ENCODE data around the gene REEP5. TPM values are rescaled to one million over a fixed set of nuclear protein-coding genes. Genes with fewer than 3 reads are reported as not detected.
A peak's percentile ranks its signal among the peaks of the same experiment; 100 is the strongest.

The REEP5 gene
- total RNA-seq, 1 experiment from 2014 or later, result 57.0 TPM

GRCh38 chr5:112951124-112951702 lies 29.2 kb upstream of the REEP5 start:
- Histone ChIP-seq H3K9me3 (replicated peaks) (0 out of 2 replicates have a peak, but pooled peaks cover 3% of the 10 kb centered on the region), H3K27me3 (replicated peaks) (peaks cover 5% of the 10 kb centered on the region; the same call in 1 of the 2 replicates), H3K27ac (no peak overlapping the region), H3K36me3 (no peaks in the 10 kb centered on the region), H3K4me1 (replicated peaks) (no peaks in the 10 kb centered on the region), H3K4me3 (no peak overlapping the region)
- DNase-seq (ENCODE audit: low read depth in 1 of 2, low spot score in 2 of 2), result no peak

DNA sequence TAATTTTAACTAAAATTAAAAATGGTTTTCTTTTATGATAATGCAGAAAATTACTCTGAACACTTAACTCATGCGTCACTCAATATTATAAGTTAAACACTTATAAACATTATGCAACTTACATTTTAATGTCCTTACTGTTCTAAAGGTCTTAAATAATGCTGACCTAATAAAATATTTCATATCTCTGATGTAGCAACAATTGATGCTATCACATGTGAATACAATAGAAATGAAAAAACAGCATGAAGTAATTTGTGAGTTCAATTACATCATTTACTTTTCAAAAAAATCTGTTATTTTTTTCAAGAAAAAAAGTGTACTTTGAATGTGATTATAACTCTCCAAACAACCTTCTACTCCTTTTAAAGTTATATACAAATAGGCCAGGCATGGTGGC lies 26.4 kb upstream of the REEP5 start:
- Histone ChIP-seq H3K27ac (no peak overlapping the region), H3K36me3 (no peaks in the 10 kb centered on the region), H3K27me3 (replicated peaks) (peaks cover 12% of the 10 kb centered on the region; the same call in 1 of the 2 replicates), H3K4me3 (no peak overlapping the region), H3K4me1 (replicated peaks) (no peaks in the 10 kb centered on the region), H3K9me3 (replicated peaks) (0 out of 2 replicates have a peak, but pooled peaks cover 3% of the 10 kb centered on the region)
- DNase-seq (ENCODE audit: low read depth in 1 of 2, low spot score in 2 of 2), result no peak

DNA sequence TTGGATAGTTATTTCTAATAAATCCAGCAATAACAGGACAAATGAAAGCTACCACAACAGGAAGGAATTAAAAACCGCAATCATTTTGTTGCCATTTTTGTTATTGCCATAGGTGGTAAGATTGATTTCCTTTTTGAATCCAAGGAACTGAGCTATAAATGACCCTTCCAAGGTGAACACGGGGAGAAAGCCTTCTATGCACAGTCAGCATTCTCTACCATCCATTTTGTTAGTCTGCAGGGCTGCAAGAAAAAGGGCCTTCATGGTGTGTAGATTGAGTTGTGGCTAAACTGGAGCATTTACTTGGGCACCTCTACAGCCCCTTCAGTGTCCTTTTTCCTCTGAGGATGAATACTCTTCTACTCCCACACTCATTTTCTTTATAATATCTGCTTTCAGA lies 18.6 kb upstream of the REEP5 start:
- Histone ChIP-seq H3K4me1 (replicated peaks) (peaks cover 15% of the 10 kb centered on the region), H3K36me3 (no peaks in the 10 kb centered on the region), H3K9me3 (replicated peaks) (no peaks in the 10 kb centered on the region; the same call in 1 of the 2 replicates), H3K27me3 (replicated peaks) (0 out of 2 replicates have a peak, but pooled peaks cover 4% of the 10 kb centered on the region), H3K27ac (no peak overlapping the region), H3K4me3 (no peak overlapping the region)
- no peak for DNase-seq (ENCODE audit: low read depth in 1 of 2, low spot score in 2 of 2)

- Histone ChIP-seq H3K27ac (no peak overlapping the region), H3K4me1 (replicated peaks) (peaks cover 35% of the 10 kb centered on the region), H3K36me3 (no peaks in the 10 kb centered on the region), H3K4me3 (no peak overlapping the region), H3K27me3 (replicated peaks) (no peaks in the 10 kb centered on the region), H3K9me3 (replicated peaks) (no peaks in the 10 kb centered on the region; the same call in 1 of the 2 replicates)
- DNase-seq (ENCODE audit: low read depth in 1 of 2, low spot score in 2 of 2), result peak; percentile 67 to 85
Measured at GRCh38 chr5:112938286-112938685, 16.3 kb upstream of the REEP5 start.

GRCh38 chr5:112935675-112936074 lies 13.6 kb upstream of the REEP5 start:
- Histone ChIP-seq H3K4me3 (no peak overlapping the region), H3K4me1 (replicated peaks) (peaks cover 38% of the 10 kb centered on the region), H3K9me3 (replicated peaks) (no peaks in the 10 kb centered on the region; the same call in 1 of the 2 replicates), H3K36me3 (no peaks in the 10 kb centered on the region), H3K27me3 (replicated peaks) (no peaks in the 10 kb centered on the region), H3K27ac (no peak overlapping the region)
- no peak for DNase-seq (ENCODE audit: low read depth in 1 of 2, low spot score in 2 of 2)

DNA sequence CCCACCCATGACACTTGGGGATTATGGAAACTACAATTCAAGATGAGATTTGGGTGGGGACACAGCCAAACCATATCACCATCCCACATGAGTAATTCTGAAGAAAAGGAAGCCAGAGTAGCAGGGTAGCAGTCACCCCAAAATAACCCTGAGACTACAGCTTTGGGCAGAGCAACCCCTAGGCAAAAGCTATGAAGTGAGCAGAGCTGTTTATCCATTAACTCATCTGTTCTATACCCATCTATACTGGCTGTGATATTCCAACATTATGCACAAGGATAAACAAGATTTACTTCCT lies 12.3 kb upstream of the REEP5 start:
- Histone ChIP-seq H3K27ac (peak overlapping the region; percentile 0), H3K9me3 (replicated peaks) (no peaks in the 10 kb centered on the region), H3K27me3 (replicated peaks) (no peaks in the 10 kb centered on the region), H3K36me3 (no peaks in the 10 kb centered on the region), H3K4me3 (no peak overlapping the region), H3K4me1 (replicated peaks) (peaks cover 40% of the 10 kb centered on the region)
- no peak for DNase-seq (ENCODE audit: low read depth in 1 of 2, low spot score in 2 of 2)

GRCh38 chr5:112933651-112934365 lies 11.8 kb upstream of the REEP5 start:
- H3K4me1 ChIP-seq (replicated peaks), result peaks cover 38% of the 10 kb centered on the region
- peak in 1 of 2 experiments; percentile 85 for DNase-seq (ENCODE audit: low read depth in 1 of 2, low spot score in 2 of 2)
- peak overlapping the region; percentile 0 for H3K27ac ChIP-seq
- H3K36me3 ChIP-seq, result no peaks in the 10 kb centered on the region
- H3K4me3 ChIP-seq, result no peak overlapping the region
- H3K9me3 ChIP-seq (replicated peaks), result no peaks in the 10 kb centered on the region
- H3K27me3 ChIP-seq (replicated peaks), result no peaks in the 10 kb centered on the region

GRCh38 chr5:112933105-112933504 lies 11.1 kb upstream of the REEP5 start:
- H3K27me3 ChIP-seq (replicated peaks), result no peaks in the 10 kb centered on the region
- H3K27ac ChIP-seq, result no peak overlapping the region
- peaks cover 31% of the 10 kb centered on the region for H3K4me1 ChIP-seq (replicated peaks)
- no peak overlapping the region for H3K4me3 ChIP-seq
- H3K36me3 ChIP-seq, result no peaks in the 10 kb centered on the region
- no peaks in the 10 kb centered on the region for H3K9me3 ChIP-seq (replicated peaks)
- no peak for DNase-seq (ENCODE audit: low read depth in 1 of 2, low spot score in 2 of 2)

GRCh38 chr5:112931473-112931872 lies 9.4 kb upstream of the REEP5 start:
- Histone ChIP-seq H3K27ac (no peak overlapping the region), H3K4me1 (replicated peaks) (peaks cover 31% of the 10 kb centered on the region), H3K27me3 (replicated peaks) (no peaks in the 10 kb centered on the region), H3K36me3 (no peaks in the 10 kb centered on the region), H3K4me3 (no peak overlapping the region), H3K9me3 (replicated peaks) (no peaks in the 10 kb centered on the region)
- no peak for DNase-seq (ENCODE audit: low read depth in 1 of 2, low spot score in 2 of 2)

DNA sequence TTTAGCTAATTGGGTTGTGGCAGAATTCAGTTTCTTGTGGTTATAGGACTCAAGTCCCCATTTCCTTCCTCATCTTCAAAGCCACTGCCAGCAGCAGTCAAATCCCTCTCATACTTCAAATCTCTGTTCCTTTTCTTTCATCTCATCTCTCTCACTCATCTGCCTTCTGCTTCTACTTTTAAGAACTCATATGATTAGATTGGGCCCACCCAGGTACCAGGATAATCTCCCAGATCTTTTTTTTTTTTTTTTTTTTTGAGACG lies 8.0 kb upstream of the REEP5 start:
- H3K27me3 ChIP-seq (replicated peaks), result no peaks in the 10 kb centered on the region
- no peaks in the 10 kb centered on the region for H3K9me3 ChIP-seq (replicated peaks)
- peaks cover 23% of the 10 kb centered on the region for H3K4me1 ChIP-seq (replicated peaks)
- H3K4me3 ChIP-seq, result no peak overlapping the region
- DNase-seq (ENCODE audit: low read depth in 1 of 2, low spot score in 2 of 2), result no peak
- H3K36me3 ChIP-seq, result no peaks in the 10 kb centered on the region
- H3K27ac ChIP-seq, result no peak overlapping the region

- H3K27ac ChIP-seq, result no peak overlapping the region
- peaks cover 19% of the 10 kb centered on the region for H3K4me1 ChIP-seq (replicated peaks)
- H3K36me3 ChIP-seq, result no peaks in the 10 kb centered on the region
- H3K27me3 ChIP-seq (replicated peaks), result no peaks in the 10 kb centered on the region
- no peak overlapping the region for H3K4me3 ChIP-seq
- no peaks in the 10 kb centered on the region for H3K9me3 ChIP-seq (replicated peaks)
- no peak for DNase-seq (ENCODE audit: low read depth in 1 of 2, low spot score in 2 of 2)
Measured at GRCh38 chr5:112929336-112930081, 7.5 kb upstream of the REEP5 start.

DNA sequence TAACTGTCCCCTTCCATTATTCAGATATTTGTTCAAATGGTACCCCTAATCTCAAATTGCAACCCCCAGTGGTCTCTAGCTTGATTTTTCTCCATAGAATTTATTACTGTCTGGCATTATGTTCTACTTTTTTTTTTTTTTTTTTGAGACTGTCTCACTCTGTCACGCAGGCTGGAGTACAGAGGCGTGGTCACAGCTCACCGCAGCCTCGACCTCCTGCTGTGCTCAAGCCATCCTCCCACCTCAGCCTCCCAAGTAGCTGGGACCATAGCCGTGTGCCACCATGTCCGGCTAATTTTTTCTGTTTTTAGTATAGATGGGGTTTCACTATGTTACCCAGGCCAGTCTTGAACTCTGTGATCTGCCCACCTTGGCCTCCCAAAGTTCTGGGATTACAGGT lies 2.0 kb upstream of the REEP5 start:
- Histone ChIP-seq H3K9me3 (replicated peaks) (no peaks in the 10 kb centered on the region; the same call in 1 of the 2 replicates), H3K4me1 (replicated peaks) (peaks cover 14% of the 10 kb centered on the region), H3K36me3 (peaks cover 24% of the 10 kb centered on the region), H3K27me3 (replicated peaks) (no peaks in the 10 kb centered on the region), H3K27ac (no peak overlapping the region), H3K4me3 (no peak overlapping the region)
- no peak for DNase-seq (ENCODE audit: low read depth in 1 of 2, low spot score in 2 of 2)

DNA sequence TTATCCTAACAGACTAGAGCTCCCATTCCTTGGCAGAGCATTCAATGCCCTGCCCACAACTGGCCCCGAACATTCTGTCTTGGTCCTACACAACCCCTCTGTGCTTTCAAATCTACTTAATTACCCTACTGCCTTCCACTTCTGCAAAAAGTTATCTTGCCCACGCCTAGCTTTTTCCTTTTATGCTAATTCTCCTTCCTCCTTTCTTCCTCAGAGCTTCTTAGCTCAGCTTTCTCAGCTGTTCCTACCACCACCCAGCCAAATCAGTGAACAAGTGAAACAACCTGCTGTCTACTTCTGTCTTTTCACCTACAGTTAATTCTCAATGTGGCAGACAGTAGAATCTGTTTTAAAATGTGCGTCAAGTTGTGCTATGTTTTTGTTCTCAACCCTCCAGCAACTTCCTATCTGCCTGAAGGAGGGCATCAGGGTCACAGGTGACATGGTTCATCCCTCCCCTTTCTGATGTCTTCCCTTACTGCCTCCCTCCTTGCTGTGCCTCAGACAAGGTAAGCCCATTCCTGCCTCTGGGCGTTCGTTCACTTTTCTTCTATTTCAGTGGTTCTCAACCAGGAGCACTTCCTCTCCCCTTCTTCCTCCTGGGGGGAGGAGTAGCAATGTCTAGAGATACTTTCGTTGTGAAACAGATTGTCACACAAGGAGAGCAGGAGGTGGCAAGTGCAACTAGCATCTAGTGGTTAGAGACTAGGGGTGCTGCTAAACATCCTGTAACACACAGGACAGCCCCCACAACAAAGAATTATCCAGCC lies 1.3 kb upstream of the REEP5 start:
- Histone ChIP-seq H3K4me1 (replicated peaks) (peaks cover 21% of the 10 kb centered on the region), H3K9me3 (replicated peaks) (no peaks in the 10 kb centered on the region; the same call in 1 of the 2 replicates), H3K36me3 (peaks cover 30% of the 10 kb centered on the region), H3K27ac (no peak overlapping the region), H3K4me3 (no peak overlapping the region), H3K27me3 (replicated peaks) (no peaks in the 10 kb centered on the region)
- no peak for DNase-seq (ENCODE audit: low read depth in 1 of 2, low spot score in 2 of 2)
